ENCODE results near the gene KCNIP3. TPM values are rescaled to one million over a fixed set of nuclear protein-coding genes. Genes with fewer than 3 reads are reported as not detected.
A peak's percentile ranks its signal among the peaks of the same experiment; 100 is the strongest.

KCNIP3 gene
- 3.1 to 6.0 TPM (median 5.9 TPM) in 3 replicates for total RNA-seq
- long read RNA-seq, partial matches to known transcripts: 0 of 8 reads
- long read RNA-seq, other reads (novel, unspliced or antisense): 5 of 8 reads

- H3K4me1 Mint-ChIP-seq (ENCODE audit: low read depth): no peaks in the 10 kb centered on the region
- TF ChIP-seq, protein P1, sequence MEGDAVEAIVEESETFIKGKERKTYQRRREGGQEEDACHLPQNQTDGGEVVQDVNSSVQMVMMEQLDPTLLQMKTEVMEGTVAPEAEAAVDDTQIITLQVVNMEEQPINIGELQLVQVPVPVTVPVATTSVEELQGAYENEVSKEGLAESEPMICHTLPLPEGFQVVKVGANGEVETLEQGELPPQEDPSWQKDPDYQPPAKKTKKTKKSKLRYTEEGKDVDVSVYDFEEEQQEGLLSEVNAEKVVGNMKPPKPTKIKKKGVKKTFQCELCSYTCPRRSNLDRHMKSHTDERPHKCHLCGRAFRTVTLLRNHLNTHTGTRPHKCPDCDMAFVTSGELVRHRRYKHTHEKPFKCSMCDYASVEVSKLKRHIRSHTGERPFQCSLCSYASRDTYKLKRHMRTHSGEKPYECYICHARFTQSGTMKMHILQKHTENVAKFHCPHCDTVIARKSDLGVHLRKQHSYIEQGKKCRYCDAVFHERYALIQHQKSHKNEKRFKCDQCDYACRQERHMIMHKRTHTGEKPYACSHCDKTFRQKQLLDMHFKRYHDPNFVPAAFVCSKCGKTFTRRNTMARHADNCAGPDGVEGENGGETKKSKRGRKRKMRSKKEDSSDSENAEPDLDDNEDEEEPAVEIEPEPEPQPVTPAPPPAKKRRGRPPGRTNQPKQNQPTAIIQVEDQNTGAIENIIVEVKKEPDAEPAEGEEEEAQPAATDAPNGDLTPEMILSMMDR (IDR thresholded peaks at IDR 0.05): no peak
- no peak within 1 kb of the TSS for H3K4me3 Mint-ChIP-seq (ENCODE audit: unreplicated experiment)
These were observed at the start of gene KCNIP3 for GRCh38 chr2:95296880-95297487. TSS of gene KCNIP3 (plus strand) at chr2:95297347. CDS start at chr2:95297439, 92 bp downstream.

DNA sequence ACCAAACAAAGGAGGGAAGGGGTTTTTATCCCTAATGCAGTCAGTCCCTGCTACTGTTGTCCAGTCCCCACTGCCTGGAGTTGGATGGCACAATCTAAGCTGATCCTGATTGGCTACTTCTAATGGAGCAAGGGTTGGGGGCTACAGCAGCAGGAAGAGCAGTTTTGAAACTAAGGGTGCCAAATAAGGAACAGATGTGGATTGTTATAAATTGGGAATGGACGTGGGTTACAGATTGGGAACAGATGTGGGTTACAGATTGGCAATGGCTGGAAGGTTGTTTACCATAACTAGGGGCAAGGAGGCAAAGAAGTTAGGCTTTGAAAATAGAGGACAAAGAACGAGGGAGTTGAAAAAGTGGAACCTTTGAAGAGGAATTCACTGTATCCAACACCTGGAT is 38.9 kb upstream of the KCNIP3 start:
- Mint-ChIP-seq H3K4me1 (ENCODE audit: low read depth) (no peaks in the 10 kb centered on the region), H3K9me3 (ENCODE audit: low read depth) (peaks cover 30% of the 10 kb centered on the region), H3K27ac (ENCODE audit: unreplicated experiment) (no peak overlapping the region), H3K4me3 (ENCODE audit: unreplicated experiment) (no peak overlapping the region), H3K27me3 (ENCODE audit: low read depth) (no peaks in the 10 kb centered on the region), H3K36me3 (ENCODE audit: low read depth) (peaks cover 2% of the 10 kb centered on the region)
- TF ChIP-seq, protein P1 (IDR thresholded peaks at IDR 0.05): no peak
- no peak for DNase-seq (ENCODE audit: low spot score)

More at GRCh38 chr2:95296880-95297487, at the start of gene KCNIP3:
- Mint-ChIP-seq H3K36me3 (ENCODE audit: low read depth) (no peaks in the 10 kb centered on the region), H3K27me3 (ENCODE audit: low read depth) (peaks cover 27% of the 10 kb centered on the region), H3K27ac (ENCODE audit: unreplicated experiment) (no peak within 1 kb of the TSS), H3K9me3 (ENCODE audit: low read depth) (peaks cover 3% of the 10 kb centered on the region)
- no peak for DNase-seq (ENCODE audit: low spot score)

DNA sequence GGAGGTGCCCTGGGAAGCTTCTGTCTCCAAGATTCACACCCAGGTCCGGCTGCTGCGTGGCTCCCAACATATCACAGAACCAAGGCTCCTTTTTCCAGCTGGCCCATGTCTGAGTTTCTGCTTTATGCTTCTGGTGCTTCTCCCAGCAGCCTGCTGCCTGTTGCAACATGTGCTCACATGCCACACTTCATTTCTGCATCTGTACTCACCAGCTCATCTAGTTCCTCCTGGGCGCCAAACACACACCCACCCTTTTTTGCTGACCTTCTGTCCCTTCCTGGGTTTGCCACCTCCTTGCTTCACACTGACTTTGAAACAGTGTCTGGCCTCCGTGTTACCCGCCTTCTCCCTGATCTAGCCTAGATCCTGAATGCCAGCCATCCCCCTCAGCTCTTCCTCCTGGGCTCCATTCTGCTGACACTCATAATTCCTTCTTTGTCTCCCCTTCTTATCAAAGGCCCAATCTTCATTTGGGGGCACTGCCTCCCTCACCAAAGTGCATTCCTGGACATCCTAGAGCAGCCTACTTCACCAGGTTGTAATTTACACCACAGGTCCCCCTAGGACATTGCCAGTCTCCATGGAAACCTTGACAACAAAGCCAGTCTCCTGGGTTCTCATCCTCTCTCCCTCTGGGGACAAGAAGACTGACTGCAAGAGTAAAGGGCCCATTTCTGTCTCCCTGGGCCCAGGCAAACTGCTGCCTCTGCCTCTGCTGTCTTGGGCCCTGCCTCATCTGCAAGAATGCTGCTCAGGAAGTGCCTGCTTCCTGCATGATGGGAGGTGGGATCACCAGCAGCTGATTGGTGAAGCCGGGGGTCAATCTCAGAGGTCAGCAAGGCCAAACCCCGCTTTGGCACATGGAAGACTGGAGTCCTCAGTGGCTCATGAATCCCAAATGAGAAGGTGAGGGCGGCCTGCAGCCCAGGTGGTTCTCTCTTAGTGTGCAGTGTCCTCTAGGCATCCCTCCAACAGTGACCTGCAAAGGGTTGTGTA is 36.8 kb upstream of the KCNIP3 start:
- no peaks in the 10 kb centered on the region for H3K27me3 Mint-ChIP-seq (ENCODE audit: low read depth)
- H3K9me3 Mint-ChIP-seq (ENCODE audit: low read depth): peaks cover 22% of the 10 kb centered on the region
- H3K36me3 Mint-ChIP-seq (ENCODE audit: low read depth): peaks cover 2% of the 10 kb centered on the region
- no peak overlapping the region for H3K27ac Mint-ChIP-seq (ENCODE audit: unreplicated experiment)
- no peak overlapping the region for H3K4me3 Mint-ChIP-seq (ENCODE audit: unreplicated experiment)
- TF ChIP-seq, protein P1 (IDR thresholded peaks at IDR 0.05): no peak
- DNase-seq (ENCODE audit: low spot score): peak; percentile 48
- no peaks in the 10 kb centered on the region for H3K4me1 Mint-ChIP-seq (ENCODE audit: low read depth)

- no peaks in the 10 kb centered on the region for H3K4me1 Mint-ChIP-seq (ENCODE audit: low read depth)
- H3K27ac Mint-ChIP-seq (ENCODE audit: unreplicated experiment): no peak overlapping the region
- peak; percentile 61 for DNase-seq (ENCODE audit: low spot score)
- H3K4me3 Mint-ChIP-seq (ENCODE audit: unreplicated experiment): no peak overlapping the region
- H3K36me3 Mint-ChIP-seq (ENCODE audit: low read depth): no peaks in the 10 kb centered on the region
- no peaks in the 10 kb centered on the region for H3K27me3 Mint-ChIP-seq (ENCODE audit: low read depth)
- TF ChIP-seq, protein P1 (IDR thresholded peaks at IDR 0.05): no peak
- H3K9me3 Mint-ChIP-seq (ENCODE audit: low read depth): peaks cover 15% of the 10 kb centered on the region
These were observed 35.5 kb upstream of the KCNIP3 start for GRCh38 chr2:95261602-95262001.

DNA sequence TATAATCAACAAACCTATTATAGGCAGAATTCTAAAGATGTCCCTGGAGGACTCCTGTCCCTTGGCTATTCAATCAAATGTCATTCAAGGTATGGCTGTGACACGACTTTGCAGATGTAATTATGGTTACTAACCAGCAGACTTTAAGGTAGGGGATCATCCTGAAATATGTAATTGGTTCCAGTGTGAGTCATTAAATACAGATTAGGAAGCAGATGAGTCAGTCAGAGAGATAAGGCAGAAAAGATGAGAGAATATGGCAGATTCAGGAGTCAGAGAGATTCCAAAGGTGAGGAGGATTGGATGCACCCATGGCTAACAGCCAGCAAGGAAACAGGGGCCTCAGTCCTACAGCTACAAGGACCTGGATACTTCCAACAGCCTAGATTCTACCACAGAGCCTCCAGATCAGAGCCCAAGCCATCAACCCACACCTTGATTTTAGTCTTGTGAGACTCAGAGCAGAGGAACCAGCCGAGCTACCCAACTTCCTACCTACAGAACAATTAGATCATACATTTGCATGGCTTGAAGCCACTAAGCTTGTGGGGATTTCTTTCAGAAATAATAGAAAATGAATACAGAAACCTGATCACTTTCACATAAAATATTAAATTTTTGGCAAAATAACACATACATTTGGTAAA is 34.1 kb upstream of the KCNIP3 start:
- Mint-ChIP-seq H3K27ac (ENCODE audit: unreplicated experiment) (no peak overlapping the region), H3K9me3 (ENCODE audit: low read depth) (peaks cover 9% of the 10 kb centered on the region), H3K4me1 (ENCODE audit: low read depth) (no peaks in the 10 kb centered on the region), H3K4me3 (ENCODE audit: unreplicated experiment) (no peak overlapping the region), H3K36me3 (ENCODE audit: low read depth) (no peaks in the 10 kb centered on the region), H3K27me3 (ENCODE audit: low read depth) (no peaks in the 10 kb centered on the region)
- TF ChIP-seq, protein P1 (IDR thresholded peaks at IDR 0.05): no peak
- DNase-seq (ENCODE audit: low spot score): no peak

Data from chondrocyte (in vitro differentiated cells).